GM12874 (cell line): ENCODE results near the gene WDR70.

ENCODE experiments used
- TF ChIP-seq, protein P1 (sequence below): IDR thresholded peaks from 2 replicates; pipeline ENCODE4 v1.5.1; 2011; ENCODE audit warnings: low read depth, mild to moderate bottlenecking, control low read depth, low read length, moderate library complexity; ENCODE audit not compliant: insufficient read depth

Gene WDR70

DNA sequence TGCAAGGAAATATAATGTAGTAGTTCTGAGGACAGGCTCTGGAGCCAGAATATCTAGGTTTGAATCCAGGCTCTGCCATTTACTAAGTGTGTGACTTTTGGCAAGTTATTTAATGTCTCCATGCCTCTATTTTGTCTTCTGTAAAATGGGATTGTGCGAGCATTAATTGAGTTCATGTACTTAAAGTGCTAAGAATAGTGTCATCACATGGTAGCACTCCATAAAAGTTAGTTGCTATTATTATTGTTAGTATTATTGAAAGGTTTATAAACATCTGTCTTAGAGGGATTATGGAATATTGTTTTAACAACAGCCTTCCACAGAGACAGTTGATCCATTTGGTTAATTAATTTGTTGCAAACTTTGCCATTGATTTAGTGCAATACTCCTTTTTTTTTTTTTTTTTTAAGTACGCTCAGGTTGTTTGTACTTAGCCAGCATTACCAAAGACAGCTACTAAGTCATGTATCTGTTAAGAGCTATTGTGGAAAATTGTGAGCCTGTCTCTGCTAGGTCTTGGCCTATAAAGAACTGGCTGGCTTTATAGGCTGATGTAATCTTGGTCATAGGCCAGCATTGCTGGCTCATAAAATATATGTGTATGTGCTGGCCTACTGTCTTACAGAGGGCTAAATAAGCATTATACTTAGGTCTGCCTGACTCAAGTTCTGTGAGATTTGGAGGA is 174.7 kb downstream of the WDR70 start:
- TF ChIP-seq, protein P1, sequence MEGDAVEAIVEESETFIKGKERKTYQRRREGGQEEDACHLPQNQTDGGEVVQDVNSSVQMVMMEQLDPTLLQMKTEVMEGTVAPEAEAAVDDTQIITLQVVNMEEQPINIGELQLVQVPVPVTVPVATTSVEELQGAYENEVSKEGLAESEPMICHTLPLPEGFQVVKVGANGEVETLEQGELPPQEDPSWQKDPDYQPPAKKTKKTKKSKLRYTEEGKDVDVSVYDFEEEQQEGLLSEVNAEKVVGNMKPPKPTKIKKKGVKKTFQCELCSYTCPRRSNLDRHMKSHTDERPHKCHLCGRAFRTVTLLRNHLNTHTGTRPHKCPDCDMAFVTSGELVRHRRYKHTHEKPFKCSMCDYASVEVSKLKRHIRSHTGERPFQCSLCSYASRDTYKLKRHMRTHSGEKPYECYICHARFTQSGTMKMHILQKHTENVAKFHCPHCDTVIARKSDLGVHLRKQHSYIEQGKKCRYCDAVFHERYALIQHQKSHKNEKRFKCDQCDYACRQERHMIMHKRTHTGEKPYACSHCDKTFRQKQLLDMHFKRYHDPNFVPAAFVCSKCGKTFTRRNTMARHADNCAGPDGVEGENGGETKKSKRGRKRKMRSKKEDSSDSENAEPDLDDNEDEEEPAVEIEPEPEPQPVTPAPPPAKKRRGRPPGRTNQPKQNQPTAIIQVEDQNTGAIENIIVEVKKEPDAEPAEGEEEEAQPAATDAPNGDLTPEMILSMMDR: no peak

- TF ChIP-seq, protein P1: no peak
Observed at GRCh38 chr5:37554405-37554739, 175.3 kb downstream of the WDR70 start.

DNA sequence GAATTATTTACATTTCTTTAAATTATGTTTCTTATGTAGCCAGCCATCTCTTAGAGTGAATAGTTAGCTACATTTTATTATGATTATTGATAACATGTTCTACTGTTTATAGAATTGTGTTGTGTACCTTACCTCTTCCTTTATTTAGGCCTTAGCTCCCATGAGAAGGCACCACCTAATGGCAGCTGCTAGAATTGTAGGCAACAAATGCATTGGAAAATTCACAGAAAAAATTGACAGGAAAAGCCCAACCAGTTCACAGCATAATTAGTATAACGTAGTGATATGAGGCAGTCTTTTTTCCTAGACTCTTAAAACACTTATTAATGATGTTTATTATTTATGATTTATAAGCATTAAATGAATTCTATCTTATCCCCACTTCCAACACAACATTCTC is 175.8 kb downstream of the WDR70 start:
- TF ChIP-seq, protein P1: peak; percentile 39; the same call in 1 of the 2 replicates

- TF ChIP-seq, protein P1: no peak
Observed at GRCh38 chr5:37557734-37558293, 178.7 kb downstream of the WDR70 start.

DNA sequence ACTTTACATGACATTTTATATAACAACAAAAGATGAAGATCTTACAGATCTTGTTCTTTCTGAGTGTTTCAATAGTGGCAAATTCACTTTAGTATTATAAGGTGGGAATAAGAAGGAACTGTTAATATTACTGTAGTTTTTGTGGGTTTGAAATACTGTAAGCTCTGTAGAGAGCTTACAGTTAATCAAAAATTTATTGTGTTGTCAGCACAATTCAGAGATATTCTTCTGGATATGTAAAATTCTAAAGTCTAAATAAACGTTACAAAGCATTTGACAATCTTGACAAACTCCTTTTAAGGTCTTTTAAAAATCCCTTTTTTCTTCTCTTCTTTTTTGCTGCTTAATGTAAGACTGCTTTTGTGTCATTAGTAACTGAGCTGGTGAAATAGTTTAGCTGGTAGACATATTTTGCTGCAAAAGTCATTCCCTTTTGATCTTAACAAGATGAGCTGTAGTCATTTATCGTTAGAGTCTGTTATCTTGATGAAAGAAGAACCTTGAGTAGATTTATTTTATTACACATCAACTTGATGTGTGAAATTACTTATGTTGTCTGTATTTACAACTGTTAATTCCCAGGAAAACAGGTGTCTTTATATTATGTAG is 186.0 kb downstream of the WDR70 start:
- TF ChIP-seq, protein P1: no peak

DNA sequence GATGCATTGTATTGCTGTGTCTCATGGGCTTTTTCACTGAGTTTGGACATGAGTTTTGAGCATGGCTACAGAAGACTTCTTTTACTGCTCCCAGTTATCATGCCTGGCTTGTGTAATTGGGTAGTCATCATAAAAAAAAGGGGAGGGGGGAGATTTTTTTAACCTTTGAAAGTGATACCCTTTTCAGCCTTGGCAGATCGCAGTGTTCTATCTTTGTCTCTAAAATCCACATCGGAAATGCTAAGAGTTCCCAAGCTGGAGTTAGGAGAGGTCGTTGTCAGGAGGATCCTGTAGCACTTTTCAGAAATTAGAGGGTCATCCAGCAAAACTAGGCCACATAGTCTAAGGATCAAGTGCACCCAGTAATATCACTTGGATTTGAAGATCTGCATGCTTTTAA is 188.4 kb downstream of the WDR70 start:
- TF ChIP-seq, protein P1: no peak

DNA sequence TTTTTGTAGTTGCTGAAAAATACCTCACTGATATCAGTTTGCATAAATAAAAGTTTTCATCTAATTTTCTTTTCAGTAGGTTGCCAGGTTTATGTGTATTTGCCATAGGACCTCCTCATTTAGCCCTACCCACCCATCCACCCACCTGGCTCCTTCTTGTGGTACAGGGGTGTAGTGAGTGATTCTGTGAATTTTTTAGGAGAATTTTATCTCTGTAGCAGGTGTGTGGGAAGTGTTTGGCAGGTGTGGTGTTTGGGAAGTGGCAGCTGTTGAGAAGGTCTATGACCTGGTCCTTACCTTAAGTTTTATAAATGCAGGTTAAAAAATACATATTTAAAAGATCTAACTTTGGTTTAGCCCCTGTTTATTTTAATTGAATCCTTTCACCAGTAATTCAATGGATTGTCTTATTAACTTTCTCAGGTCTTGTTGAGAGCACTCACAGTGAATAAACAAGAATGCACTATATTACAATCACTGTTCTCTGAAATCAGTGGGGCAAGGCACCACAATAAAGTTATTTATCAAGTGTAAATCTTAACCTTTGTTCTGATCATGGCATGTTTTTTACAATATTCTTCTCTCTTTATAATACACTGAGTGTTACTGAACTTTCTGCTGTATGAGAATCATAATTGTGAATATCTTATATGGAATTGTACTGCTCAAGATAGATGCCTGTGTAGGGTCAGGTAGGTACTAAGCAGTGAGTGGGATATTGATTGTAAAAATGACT is 189.1 kb downstream of the WDR70 start:
- TF ChIP-seq, protein P1: no peak
